Retinal pigment epithelial cell (primary cell): Measurements from ENCODE around the gene FAM162B.
"Not testable (repeated sequence)": the region's sequence is repeated elsewhere in the genome, so short reads cannot be mapped to it uniquely, and the experiment has no call there.

Experiments
- DNase-seq: peaks from one replicate; pipeline ENCODE4 v3.0.0-alpha.2; 2010; ENCODE audit warnings: low read depth
- H3K4me3 ChIP-seq: 2 replicates; pipeline ENCODE4 v1.5.1; 2011; ENCODE audit warnings: mild to moderate bottlenecking, low read length, control low read depth, moderate library complexity
- TF ChIP-seq, protein P1 (sequence below): conservative IDR thresholded peaks from 2 replicates; pipeline ENCODE4 v1.5.1; 2011; ENCODE audit warnings: low read depth, low read length, control low read depth, inconsistent platforms

FAM162B gene

DNA sequence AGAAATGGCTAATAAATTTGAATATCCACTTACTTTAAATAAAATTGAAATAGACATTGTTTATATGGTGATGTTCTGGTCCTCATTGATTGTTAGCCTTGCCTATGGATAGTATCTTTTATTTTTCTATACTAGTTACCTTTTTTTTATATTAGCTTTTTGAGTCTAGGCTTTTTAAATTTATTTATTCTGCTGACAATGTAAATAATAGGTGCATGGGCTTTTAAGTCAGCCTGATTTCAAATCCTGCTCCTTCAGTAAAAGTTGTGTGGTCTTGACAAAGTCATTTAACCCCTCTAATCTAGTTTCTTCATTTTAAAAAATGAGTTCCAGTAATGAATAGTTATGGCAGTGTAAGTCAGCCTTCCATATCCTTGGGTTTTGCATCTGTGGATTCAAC, 38.6 kb downstream of the FAM162B start:
- TF ChIP-seq, protein P1, sequence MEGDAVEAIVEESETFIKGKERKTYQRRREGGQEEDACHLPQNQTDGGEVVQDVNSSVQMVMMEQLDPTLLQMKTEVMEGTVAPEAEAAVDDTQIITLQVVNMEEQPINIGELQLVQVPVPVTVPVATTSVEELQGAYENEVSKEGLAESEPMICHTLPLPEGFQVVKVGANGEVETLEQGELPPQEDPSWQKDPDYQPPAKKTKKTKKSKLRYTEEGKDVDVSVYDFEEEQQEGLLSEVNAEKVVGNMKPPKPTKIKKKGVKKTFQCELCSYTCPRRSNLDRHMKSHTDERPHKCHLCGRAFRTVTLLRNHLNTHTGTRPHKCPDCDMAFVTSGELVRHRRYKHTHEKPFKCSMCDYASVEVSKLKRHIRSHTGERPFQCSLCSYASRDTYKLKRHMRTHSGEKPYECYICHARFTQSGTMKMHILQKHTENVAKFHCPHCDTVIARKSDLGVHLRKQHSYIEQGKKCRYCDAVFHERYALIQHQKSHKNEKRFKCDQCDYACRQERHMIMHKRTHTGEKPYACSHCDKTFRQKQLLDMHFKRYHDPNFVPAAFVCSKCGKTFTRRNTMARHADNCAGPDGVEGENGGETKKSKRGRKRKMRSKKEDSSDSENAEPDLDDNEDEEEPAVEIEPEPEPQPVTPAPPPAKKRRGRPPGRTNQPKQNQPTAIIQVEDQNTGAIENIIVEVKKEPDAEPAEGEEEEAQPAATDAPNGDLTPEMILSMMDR: no peak
- DNase-seq: no peak
- H3K4me3 ChIP-seq: no peak overlapping the region

GRCh38 chr6:116714761-116715160, 50.8 kb downstream of the FAM162B start:
- TF ChIP-seq, protein P1: no peak
- no peak for DNase-seq
- H3K4me3 ChIP-seq: no peak overlapping the region

- TF ChIP-seq, protein P1: no peak
- no peak overlapping the region for H3K4me3 ChIP-seq
- DNase-seq: no peak
These were observed 51.2 kb downstream of the FAM162B start for GRCh38 chr6:116714296-116714695.

DNA sequence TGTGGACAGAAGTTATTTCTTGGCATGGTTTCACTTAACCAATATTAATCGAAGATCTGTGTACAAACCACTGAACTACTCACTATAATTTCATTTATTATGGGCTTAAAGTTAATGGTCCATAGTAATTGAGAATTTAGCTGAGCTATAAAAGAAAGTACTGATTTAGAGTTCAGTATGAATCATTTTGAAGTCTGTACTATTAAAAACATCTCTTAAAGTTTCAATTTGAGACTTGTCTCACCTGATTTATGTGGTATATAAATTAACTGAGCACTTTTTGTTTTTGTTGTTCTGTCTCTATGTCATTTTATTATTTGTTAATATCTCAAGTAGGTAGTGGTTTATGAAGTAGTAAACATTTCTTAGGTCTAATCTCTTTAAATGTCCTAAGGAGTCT, 59.6 kb downstream of the FAM162B start:
- TF ChIP-seq, protein P1: no peak
- no peak for DNase-seq
- no peak overlapping the region for H3K4me3 ChIP-seq

GRCh38 chr6:116703888-116704287, 61.6 kb downstream of the FAM162B start:
- DNase-seq, H3K4me3 ChIP-seq: not testable (repeated sequence)
